GM23248 (cell line): Measurements from ENCODE around the gene MCRS1. TPM values are rescaled to one million over a fixed set of nuclear protein-coding genes. Genes with fewer than 3 reads are reported as not detected.
"Not testable (repeated sequence)": the region's sequence is repeated elsewhere in the genome, so short reads cannot be mapped to it uniquely, and the experiment has no call there.

Experiments used
- DNase-seq: peaks from one replicate; pipeline ENCODE4 v3.0.0-alpha.2; 2015
- H2AFZ ChIP-seq: fragments of 200-600 bp; sonication (generic); 2 replicates; pipeline ENCODE4 v1.6.1; 2016; ENCODE audit warnings: antibody characterized with exemption
- H3F3A ChIP-seq: fragments of 200-600 bp; sonication (generic); 2 replicates; pipeline ENCODE4 v1.6.1; 2016; ENCODE audit warnings: mild to moderate bottlenecking, antibody characterized with exemption, mixed run types; ENCODE audit not compliant: insufficient read depth
- H3K27ac ChIP-seq: fragments of 200-600 bp; sonication (generic); 2 replicates; pipeline ENCODE4 v1.5.1; 2016; ENCODE audit warnings: mild to moderate bottlenecking
- H3K27me3 ChIP-seq: fragments of 200-600 bp; sonication (generic); replicated peaks from 2 replicates; pipeline ENCODE4 v1.6.1; 2016; ENCODE audit warnings: mild to moderate bottlenecking; ENCODE audit not compliant: insufficient read depth
- H3K36me3 ChIP-seq: fragments of 200-600 bp; sonication (generic); 2 replicates; pipeline ENCODE4 v1.6.1; 2016; ENCODE audit warnings: low read depth, mild to moderate bottlenecking
- H3K4me1 ChIP-seq: fragments of 200-600 bp; sonication (generic); 2 replicates; pipeline ENCODE4 v1.6.1; 2016; ENCODE audit warnings: mild to moderate bottlenecking; ENCODE audit not compliant: insufficient read depth
- H3K4me2 ChIP-seq: fragments of 200-600 bp; sonication (generic); one replicate; pipeline ENCODE4 v1.6.1; 2016; ENCODE audit warnings: mild to moderate bottlenecking; ENCODE audit not compliant: unreplicated experiment
- H3K4me3 ChIP-seq: fragments of 200-600 bp; sonication (generic); 2 replicates; pipeline ENCODE4 v1.5.1; 2016; ENCODE audit warnings: mild to moderate bottlenecking
- H3K79me2 ChIP-seq: fragments of 200-600 bp; sonication (generic); 2 replicates; pipeline ENCODE4 v1.6.1; 2016; ENCODE audit warnings: mild to moderate bottlenecking; ENCODE audit not compliant: insufficient read depth
- H3K9ac ChIP-seq: fragments of 200-600 bp; sonication (generic); 2 replicates; pipeline ENCODE4 v1.6.1; 2016; ENCODE audit warnings: mild to moderate bottlenecking
- H3K9me2 ChIP-seq: fragments of 200-600 bp; sonication (generic); 2 replicates; pipeline ENCODE4 v1.6.1; 2016; ENCODE audit warnings: mixed run types, mild to moderate bottlenecking, moderate library complexity; ENCODE audit not compliant: insufficient read depth
- H3K9me3 ChIP-seq: fragments of 200-600 bp; sonication (generic); one replicate; pipeline ENCODE4 v1.6.1; 2017; ENCODE audit warnings: low read depth
- H4K20me1 ChIP-seq: fragments of 200-600 bp; sonication (generic); 2 replicates; pipeline ENCODE4 v1.6.0; 2016; ENCODE audit not compliant: insufficient read depth
- EZH2 ChIP-seq: fragments of 200-600 bp; sonication (generic); IDR thresholded peaks from 2 replicates; pipeline ENCODE4 v1.6.1; 2018; ENCODE audit warnings: antibody characterized with exemption, mild to moderate bottlenecking; ENCODE audit not compliant: insufficient read depth, poor library complexity, severe bottlenecking
- EZH2phosphoT487 ChIP-seq: fragments of 200-600 bp; sonication (generic); IDR thresholded peaks from 2 replicates; pipeline ENCODE4 v1.6.1; 2018; ENCODE audit warnings: antibody characterized with exemption, moderate library complexity, mild to moderate bottlenecking, low read depth; ENCODE audit not compliant: insufficient read depth
- WGBS, 2 experiments: methylation state at CpG; one replicate each; pipeline ENCODE4 v1.1.6; 2015 to 2017; ENCODE audit warnings: low lambda C conversion rate in 2 of 2, low coverage in 1 of 2; ENCODE audit errors: missing lambda C conversion rate in 2 of 2; 5-methylcytosine and 5-hydroxymethylcytosine counted together
- in situ Hi-C: fragments of 300-500 bp; cut with MboI; formaldehyde crosslinking; loops from 2 replicates; pipeline ENCODE4 v1.15.0; 2020
- polyA plus RNA-seq: library from polyadenylated mRNA; unstranded; fragments of >200 nt; fragmentation: Nextera tagmentation; extraction: Ambion mirVana; gene quantifications from 2 replicates; pipeline ENCODE4 v1.2.1, GENCODE V29; 2016
- total RNA-seq: library from RNA; depleted of rRNA; stranded (reverse); fragments of >200 nt; shearing (Covaris generic); gene quantifications from 2 replicates; pipeline ENCODE4 v1.2.3, GENCODE V29; 2014

Gene MCRS1
- total and polyA plus RNA-seq, 2 experiments from 2014 or later: 54.9 to 64.2 TPM

DNA sequence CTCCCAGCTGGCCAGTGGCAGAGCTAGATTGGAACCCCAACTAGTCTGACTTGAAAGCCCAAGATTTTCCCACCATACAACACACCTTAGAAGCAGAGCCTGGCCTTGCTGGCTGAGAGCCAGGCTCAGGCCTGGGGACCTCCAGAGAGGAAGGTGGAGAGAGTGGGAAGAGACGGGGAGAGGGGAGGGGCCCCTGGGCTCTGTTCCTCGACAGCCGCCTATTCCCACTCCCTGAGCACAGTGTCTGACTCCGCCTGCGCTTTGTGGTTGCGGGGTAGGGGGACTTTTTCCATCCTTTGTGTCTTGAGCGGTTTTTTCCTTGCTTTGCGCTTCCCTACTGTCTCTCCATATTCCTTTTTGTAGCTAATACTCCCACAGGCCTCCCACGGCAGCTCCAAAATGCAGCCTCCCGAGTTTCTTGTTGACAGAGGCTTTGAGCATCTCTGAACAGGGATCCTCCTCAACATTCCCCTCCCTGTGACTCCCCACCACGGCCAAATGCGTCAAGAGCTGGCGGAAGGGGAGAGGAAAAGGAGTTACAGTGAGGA lies 33.1 kb downstream of the MCRS1 start:
- no peaks in the 10 kb centered on the region for H3K79me2 ChIP-seq
- H3K27me3 ChIP-seq: peaks cover 23% of the 10 kb centered on the region
- H2AFZ ChIP-seq: no peak overlapping the region
- H3K4me2 ChIP-seq: no peak overlapping the region
- 69 to 71% methylated on average over 13 of the region's 13 CpGs for WGBS, 2 experiments
- no peak for DNase-seq
- peaks cover 9% of the 10 kb centered on the region; the same call in 1 of the 2 replicates for H3F3A ChIP-seq
- TF ChIP-seq EZH2phosphoT487 (no peak), EZH2 (no peak)
- in situ Hi-C loops: no loop called here
- H3K9me3 ChIP-seq: no peaks in the 10 kb centered on the region
- H3K27ac ChIP-seq: no peak overlapping the region
- H4K20me1 ChIP-seq: no peaks in the 10 kb centered on the region
- no peaks in the 10 kb centered on the region for H3K36me3 ChIP-seq
- no peak overlapping the region for H3K9ac ChIP-seq
- no peaks in the 10 kb centered on the region for H3K9me2 ChIP-seq
- peaks cover 6% of the 10 kb centered on the region for H3K4me1 ChIP-seq
- H3K4me3 ChIP-seq: no peak overlapping the region

DNA sequence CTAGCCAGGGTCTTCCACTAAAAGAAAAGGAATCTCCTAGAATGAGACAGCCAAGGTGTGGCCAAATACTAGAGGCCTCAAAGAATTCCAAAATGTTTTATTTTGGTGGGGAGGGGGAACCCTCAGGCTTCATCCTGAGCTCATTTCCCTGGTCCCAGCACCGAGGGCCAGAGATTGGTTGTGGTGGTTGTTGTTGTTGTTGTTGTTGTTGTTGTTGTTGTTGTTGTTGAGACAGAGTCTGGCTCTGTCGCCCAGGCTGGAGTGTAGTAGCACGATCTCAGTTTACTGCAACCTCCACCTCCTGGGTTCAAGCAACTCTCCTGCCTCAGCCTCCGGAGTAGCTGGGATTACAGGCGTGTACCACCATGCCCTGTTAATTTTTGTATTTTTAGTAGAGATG lies 33.8 kb downstream of the MCRS1 start:
- H3K4me1 ChIP-seq, H2AFZ ChIP-seq, H3K9ac ChIP-seq, H3K9me3 ChIP-seq, H3K36me3 ChIP-seq, H3K4me2 ChIP-seq, H3K79me2 ChIP-seq, in situ Hi-C loops, H3K9me2 ChIP-seq, H3K4me3 ChIP-seq, DNase-seq, H3K27ac ChIP-seq, H3F3A ChIP-seq, H4K20me1 ChIP-seq: not testable (repeated sequence)
- WGBS, 2 experiments: 94 to 98% methylated on average over 5 of the region's 5 CpGs
- H3K27me3 ChIP-seq: peaks cover 16% of the 10 kb centered on the region

DNA sequence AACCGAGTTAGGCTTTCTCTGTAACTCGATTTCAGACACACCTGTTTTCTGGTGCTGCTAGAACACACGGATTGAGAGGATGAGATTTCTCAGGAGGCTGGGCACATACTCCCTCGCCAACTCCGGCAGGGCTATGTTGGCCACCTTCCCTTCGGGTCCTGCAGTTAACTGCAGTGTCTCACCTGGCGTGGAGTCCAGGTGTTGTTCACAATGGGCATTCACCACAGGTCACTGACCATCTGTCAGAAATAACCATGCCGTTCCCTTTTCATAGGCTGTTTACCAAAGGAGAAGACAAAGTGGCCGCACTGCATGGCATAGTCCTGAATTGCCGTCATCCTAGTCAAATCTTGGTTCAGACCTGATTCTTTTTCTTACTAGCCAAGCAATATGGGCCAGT lies 34.6 kb downstream of the MCRS1 start:
- no peaks in the 10 kb centered on the region for H3K9me3 ChIP-seq
- H3K27ac ChIP-seq: no peak overlapping the region
- 89 to 90% methylated on average over 10 of the region's 10 CpGs for whole genome bisulfite sequencing, 2 experiments
- no peak overlapping the region for H3K4me2 ChIP-seq
- H3K79me2 ChIP-seq: no peaks in the 10 kb centered on the region
- peaks cover 6% of the 10 kb centered on the region for H3K4me1 ChIP-seq
- H3K27me3 ChIP-seq: peaks cover 15% of the 10 kb centered on the region
- H2AFZ ChIP-seq: no peak overlapping the region
- H3K4me3 ChIP-seq: no peak overlapping the region
- no peaks in the 10 kb centered on the region for H3K36me3 ChIP-seq
- no peak for DNase-seq
- no peaks in the 10 kb centered on the region for H3K9me2 ChIP-seq
- no peak overlapping the region for H3K9ac ChIP-seq
- in situ Hi-C loops: no loop called here
- TF ChIP-seq EZH2phosphoT487 (no peak), EZH2 (no peak)
- H3F3A ChIP-seq: peaks cover 9% of the 10 kb centered on the region; the same call in 1 of the 2 replicates
- no peaks in the 10 kb centered on the region for H4K20me1 ChIP-seq

DNA sequence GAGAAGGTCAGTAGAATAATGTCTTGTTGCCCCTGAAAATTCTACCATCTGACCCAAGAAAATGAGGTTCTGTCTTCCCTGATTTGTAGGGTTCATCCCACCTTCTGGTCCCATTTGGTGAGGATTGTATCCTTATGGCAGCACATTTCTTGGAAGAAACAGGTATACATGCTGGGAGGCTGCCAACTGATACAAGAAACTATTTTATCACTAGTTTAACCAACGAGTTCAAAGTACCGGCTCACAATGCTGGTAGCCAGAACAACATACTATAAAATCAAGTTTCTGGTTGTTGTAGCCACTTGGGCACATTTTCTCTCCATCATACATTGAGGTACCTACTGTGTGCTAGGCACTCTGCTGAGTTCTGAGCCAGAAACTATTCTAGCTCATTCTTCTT lies 36.2 kb downstream of the MCRS1 start:
- H3K9me2 ChIP-seq: no peaks in the 10 kb centered on the region
- no peaks in the 10 kb centered on the region for H3K79me2 ChIP-seq
- no peak for DNase-seq
- H2AFZ ChIP-seq: no peak overlapping the region
- peaks cover 2% of the 10 kb centered on the region; the same call in 1 of the 2 replicates for H3K27me3 ChIP-seq
- peaks cover 6% of the 10 kb centered on the region; the same call in 1 of the 2 replicates for H3F3A ChIP-seq
- H4K20me1 ChIP-seq: no peaks in the 10 kb centered on the region
- no peak overlapping the region for H3K4me3 ChIP-seq
- no peak overlapping the region for H3K9ac ChIP-seq
- no peak overlapping the region for H3K27ac ChIP-seq
- H3K4me1 ChIP-seq: peaks cover 4% of the 10 kb centered on the region; the same call in 1 of the 2 replicates
- TF ChIP-seq EZH2 (no peak), EZH2phosphoT487 (no peak)
- H3K36me3 ChIP-seq: no peaks in the 10 kb centered on the region
- WGBS, 2 experiments: 98 to 100% methylated on average over 2 of the region's 2 CpGs
- no peaks in the 10 kb centered on the region for H3K9me3 ChIP-seq
- no peak overlapping the region for H3K4me2 ChIP-seq
- in situ Hi-C loops: no loop called here

DNA sequence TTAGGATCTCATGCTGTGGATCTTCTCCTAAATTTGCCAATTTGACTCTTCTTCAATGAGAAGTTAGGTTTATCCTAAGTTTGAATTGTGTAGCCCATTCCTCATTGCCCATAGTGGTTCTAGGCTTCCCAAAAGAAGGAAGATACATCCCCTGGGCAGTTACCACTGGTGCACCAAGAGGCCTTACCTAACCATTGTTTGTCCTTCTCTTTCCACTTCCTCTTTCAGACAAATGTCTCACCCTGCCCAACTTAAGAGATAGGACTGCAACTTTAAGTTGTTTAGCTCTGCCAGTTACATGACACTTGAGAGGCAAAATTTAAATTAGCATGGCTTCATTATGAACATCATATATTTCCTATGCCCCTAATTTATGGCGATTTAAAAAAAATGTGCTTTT lies 38.5 kb downstream of the MCRS1 start:
- H4K20me1 ChIP-seq: no peaks in the 10 kb centered on the region
- H3K9me3 ChIP-seq: no peaks in the 10 kb centered on the region
- no peaks in the 10 kb centered on the region for H3K79me2 ChIP-seq
- no peaks in the 10 kb centered on the region for H3K4me1 ChIP-seq
- 0 out of 2 replicates have a peak, but pooled peaks cover 9% of the 10 kb centered on the region for H3K36me3 ChIP-seq
- no peak overlapping the region for H3K4me2 ChIP-seq
- no peaks in the 10 kb centered on the region for H3F3A ChIP-seq
- no peaks in the 10 kb centered on the region for H3K9me2 ChIP-seq
- H3K4me3 ChIP-seq: no peak overlapping the region
- H3K9ac ChIP-seq: no peak overlapping the region
- WGBS, 2 experiments: 97 to 100% methylated on average over 1 of the region's 1 CpG
- in situ Hi-C loops: no loop called here
- H2AFZ ChIP-seq: no peak overlapping the region
- TF ChIP-seq EZH2phosphoT487 (no peak), EZH2 (no peak)
- H3K27me3 ChIP-seq: no peaks in the 10 kb centered on the region
- DNase-seq: no peak
- no peak overlapping the region for H3K27ac ChIP-seq
